Stimulated activated naive CD4-positive, alpha-beta T cell treated with Interleukin-2 at 50 U/mL for 16 hours (primary cell): ENCODE results near the gene SNAI3.
A peak's percentile ranks its signal among the peaks of the same experiment; 100 is the strongest.

ENCODE experiments used
- DNase-seq: peaks from one replicate; lab custom pipeline; 2025; lab: John Stamatoyannopoulos, UW

SNAI3 gene

DNA sequence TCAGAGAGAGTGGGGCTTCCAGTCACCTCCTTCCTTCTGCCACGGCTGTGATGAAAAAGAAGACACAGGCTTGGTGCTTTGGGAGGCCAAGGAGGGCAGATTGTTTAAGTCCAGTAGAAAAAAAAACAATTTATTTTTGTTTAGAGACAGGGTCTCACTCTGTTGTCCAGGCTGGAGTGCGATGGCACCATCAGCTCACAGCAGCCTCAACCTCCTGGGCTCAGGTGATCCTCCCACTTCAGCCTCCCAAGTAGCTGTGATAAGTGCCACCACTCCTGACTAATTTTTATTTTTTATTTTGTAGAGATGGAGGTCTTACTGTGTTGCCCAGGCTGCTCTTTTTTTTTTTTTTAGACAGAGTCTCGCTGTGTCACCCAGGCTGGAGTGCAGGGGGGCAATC is 20.7 kb downstream of the SNAI3 start:
- no peak for DNase-seq

DNA sequence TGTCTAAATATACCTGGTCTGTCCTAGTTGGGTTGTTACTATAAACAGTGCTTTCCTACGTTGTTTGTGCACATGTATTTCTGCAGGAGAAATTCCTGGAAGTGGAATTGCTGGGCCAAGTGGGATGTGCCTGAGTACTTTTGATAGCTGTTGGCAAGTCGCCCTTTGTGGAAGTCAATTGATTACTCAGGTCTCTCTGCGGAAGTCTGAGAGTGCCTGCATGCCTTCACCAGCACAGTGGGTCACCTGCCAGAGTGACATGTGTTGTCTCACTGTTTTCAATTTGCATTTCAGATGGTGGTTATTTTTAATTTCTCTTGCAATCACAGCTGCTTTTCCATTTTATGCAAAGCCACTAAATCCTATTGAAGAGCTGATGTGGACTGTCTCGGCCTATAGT is 21.2 kb downstream of the SNAI3 start:
- no peak for DNase-seq

DNA sequence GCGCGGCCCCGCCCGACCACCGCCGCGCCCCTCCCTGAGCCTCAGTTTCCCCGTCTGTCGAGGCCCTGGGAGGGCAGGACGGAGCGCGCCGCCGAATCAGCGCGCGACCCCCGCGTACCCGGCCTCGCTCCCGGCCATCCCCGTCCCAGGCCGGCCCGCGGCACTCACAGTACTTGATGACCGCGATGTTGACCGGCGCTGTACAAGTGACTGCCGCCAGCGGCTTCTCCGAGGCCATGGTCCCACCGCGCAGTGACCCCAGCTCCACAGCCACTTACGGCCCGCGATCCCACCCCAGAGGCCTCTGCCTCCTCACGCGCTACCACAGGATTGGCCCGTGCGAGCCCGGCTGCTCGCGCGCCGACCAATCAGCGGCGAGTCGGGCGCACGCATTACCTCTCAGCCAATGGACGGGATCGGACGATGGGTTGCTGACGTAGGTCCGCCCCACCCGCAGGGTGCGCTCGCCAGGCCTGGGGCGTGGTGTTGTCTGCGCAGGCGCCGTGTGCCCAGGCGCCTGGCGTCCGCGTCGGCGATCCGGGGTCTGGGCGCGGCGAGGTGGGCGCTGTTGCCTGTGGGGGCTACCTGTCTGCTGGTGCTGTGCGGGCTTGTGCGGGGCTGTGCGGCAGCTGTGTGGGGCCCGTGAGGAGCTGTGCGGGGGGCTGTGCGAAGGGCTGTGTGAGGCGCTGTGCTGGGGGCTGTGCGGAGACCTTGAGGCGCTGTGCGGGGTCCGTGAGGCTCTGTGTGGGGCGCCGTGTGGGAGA is 23.3 kb downstream of the SNAI3 start, which contains the start of gene MVD:
Gene MVD (minus strand): TSS at position 249 of the 764 bp plus-strand sequence. CDS start 11 bp downstream, at position 238.
- DNase-seq: peak; percentile 94

DNA sequence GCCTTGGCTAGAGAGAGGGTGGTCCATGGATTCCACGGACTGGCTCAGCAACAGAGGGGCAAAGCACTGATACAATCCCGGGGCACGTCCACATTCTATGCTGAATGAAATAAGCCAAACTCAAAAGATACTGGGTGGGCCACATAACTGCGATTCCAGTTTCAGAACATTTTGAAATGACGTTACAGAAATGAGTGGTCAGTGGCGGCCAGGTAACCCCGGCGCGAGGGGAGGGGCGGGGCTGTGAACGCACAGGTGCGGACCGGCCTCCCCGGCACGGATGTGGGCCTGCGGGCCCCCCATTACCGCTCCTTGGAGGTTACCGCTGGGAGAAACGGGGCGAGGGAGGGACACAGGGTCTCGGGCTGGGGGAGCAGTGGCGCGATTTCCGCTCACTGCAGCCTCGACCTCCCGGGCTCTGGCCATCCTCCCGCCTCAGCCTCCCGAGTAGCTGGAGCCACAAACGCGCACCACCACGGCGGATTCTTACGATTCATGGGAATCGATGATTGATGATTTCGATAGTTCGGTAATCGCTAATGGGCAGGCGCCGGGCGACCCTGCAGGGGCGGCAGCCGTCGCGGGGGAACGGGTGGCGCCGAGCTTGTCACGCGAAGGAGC is 24.0 kb downstream of the SNAI3 start:
- peak; percentile 18 for DNase-seq

DNA sequence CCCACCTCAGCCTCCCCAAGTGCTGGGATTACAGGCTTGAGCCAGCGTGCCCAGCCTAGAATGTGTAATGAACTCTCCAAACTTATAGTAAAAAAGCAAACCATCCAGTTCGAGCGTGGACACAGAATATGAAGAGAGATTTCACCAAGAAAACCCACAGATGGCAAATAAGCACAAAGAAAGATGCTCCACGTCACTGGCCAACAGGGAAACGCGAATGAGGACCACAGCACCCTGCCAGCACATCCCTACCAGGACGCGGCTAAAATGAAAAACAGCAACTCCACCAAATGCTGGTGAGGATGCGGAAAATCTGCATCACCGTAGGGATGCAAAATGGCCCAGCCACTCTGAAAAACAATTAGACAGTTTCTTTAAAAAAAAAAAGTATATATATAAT is 24.8 kb downstream of the SNAI3 start:
- no peak for DNase-seq

DNA sequence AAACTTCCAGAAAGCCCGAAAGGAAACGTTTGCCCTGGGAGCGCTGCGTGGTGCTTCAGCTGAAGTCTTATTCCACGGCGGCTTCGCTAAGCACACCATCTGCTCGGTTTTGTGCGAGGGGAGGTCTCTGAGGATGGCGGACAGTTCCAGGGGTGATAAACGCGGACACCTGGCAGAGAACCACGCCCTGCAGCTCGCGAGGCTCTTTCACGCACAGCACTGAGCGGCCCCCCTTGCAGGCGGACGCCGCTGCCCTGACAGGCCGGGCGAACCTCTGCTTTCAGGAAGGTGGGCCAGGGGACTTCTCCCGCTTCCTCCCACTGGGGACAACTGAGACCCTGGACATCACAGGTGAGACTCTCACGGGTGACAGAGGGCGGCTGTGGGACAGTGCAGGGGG is 27.1 kb downstream of the SNAI3 start:
- DNase-seq: no peak

DNA sequence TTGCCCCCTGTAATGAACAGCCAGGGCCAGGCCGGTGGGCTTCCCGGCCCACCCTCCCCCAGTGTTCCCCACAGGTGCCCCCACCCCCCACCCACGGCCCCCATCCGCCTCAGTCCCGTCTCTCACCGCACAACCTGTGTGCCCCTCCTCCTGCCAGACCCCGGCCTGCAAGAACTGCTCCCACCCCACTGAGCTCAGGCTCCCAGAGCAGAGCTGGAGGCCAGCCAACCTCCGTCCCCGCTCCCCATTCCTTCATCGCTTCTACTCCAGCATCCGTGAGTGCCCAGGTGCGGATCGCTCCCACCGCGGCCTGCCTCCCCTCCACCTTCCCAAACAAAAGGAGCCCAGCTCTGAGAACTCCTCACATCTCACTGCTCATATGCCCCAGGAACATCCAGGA is 27.6 kb downstream of the SNAI3 start:
- no peak for DNase-seq

DNA sequence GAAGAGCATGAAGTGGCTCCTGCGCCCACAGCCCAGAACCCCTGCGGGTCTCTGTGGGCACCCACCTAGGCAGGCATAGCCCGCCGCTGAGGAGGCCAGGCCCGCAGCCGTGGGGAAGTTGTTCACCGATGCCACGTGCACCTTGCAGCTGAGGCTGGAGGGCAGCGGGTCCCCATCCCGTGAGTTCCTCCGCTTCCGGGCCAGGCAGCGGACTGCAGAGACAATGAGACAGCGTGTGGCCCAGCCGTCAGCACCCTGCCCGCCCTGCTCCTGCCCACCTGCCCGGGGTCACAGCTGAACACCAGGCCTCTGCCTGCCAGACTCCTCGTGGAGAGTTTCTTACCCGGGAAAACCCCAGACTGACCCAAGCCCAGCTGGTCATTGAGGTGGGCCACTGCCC is 28.9 kb downstream of the SNAI3 start:
- DNase-seq: no peak

DNA sequence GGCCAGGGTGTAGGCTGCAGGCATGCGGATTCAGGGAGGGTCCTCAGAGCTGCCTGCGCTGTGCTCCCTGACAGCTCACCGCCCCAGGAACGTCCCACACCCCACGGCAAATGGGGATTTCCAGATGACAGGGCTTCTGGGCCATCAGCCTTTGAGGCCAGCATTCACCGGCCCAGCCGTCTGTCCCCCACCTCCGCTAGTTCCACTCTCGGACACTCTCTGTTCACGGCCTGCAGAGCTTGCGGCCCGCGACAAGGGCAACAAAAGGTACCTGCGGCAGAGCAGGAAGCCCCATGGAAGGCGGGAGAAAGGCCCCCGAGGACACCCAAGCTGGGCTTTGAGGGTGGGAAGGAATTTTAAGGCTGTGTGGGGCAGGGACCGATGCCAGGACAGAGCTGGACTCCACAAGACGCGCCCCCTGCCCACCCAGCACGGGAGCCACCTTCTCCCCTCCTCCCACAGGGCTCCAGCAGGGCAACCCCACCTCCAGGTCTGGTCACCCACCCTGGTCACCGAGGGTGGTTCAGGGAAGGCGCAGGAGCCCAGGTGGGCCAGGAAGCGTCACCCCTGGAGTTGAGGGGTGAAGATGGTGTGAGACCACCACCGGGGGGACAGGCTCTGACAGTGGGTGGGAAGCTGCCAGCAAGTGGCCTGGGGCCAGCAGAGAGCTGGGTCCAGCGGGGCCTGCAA is 29.9 kb downstream of the SNAI3 start:
- no peak for DNase-seq

DNA sequence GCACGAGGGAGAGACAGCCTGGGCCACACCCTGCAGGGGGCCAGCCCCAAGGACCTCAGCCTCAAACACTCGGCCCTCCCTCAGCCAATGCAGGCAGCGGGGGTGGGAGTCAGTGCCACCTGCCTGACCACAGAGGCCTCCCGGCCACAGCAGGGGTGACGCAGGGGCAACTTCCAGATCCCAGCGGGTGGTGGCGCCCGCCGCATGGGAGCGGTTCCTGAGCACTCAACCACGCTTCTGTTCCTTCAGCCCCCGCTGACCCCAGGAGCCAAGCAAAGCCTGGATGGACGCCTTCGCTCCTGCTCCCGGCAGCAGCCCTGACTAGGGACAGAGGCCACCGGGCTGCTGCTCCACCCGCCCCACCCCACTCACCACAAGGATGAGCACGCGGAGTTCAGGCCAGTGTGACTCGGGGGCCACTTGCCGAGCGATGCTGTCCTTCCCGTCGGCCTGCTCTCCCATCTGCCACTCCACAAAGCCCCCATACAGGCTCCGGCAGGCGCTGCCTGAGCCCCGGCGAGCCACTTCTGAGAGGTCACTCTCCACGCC is 30.5 kb downstream of the SNAI3 start:
- no peak for DNase-seq

DNA sequence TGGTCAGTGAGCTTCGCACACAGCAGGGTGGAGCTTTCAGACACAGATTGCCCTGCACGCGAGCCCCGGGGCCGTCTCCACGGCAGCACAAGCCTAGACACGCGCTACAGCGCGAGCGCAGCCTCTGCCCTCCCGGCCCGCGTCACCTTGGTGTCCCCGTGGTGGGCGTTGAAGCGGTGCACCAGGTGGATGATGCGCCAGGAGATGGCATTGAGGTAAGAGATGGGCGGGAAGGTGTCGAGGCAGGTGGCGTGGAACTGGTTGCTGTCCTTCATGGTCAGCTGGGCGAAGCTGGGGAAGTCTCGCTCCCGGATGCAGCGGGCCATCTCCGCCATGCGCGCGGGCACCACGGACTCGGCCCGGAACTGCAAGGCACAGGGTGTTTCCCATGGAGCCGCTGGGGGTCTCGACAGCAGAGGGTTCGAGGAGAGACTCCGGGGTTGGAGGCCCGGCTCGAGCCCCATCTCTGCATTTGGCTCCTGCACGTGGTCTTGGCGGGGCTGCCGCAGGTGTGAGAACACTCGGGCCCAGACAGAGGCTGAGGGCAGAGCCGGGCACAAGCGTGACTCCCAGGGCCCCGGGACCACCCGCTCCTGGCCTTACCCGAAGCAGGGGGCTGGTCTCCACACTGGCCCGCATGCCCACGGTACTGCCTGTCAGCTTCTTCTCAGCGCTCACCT is 31.1 kb downstream of the SNAI3 start:
- DNase-seq: no peak

DNA sequence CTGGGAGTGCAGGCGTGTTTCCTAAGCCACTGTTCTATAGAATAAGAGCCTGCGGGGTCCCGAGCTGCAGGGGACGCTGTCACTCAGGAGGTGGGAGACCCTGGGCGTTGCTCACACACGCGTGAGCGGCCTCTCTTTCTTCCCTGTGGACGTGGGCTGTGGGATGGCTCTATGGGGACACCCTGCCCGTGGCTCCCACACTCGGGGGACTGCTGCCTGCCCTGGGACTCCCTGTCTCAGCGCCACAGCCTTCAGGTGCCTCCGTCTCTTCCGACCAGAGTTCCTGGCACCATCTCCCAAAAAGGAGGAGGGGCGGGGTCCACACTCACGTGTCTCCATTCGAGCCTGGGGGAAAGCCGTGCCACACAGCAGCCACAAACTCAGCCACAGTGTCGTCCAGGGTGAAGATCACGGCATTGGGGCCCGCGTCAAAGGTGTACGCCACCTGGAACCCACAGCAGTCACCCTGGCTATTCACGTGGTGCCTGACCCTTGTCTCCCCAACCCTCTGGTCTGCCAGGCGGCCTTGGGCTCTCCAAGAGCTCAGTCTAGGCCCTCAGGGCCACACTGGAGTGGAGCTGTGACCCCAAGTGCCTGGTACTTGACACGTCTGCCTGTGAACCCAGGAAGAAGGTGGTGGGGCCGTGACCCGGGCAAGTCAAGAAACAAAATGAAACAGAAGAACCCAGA is 31.8 kb downstream of the SNAI3 start:
- DNase-seq: no peak

DNA sequence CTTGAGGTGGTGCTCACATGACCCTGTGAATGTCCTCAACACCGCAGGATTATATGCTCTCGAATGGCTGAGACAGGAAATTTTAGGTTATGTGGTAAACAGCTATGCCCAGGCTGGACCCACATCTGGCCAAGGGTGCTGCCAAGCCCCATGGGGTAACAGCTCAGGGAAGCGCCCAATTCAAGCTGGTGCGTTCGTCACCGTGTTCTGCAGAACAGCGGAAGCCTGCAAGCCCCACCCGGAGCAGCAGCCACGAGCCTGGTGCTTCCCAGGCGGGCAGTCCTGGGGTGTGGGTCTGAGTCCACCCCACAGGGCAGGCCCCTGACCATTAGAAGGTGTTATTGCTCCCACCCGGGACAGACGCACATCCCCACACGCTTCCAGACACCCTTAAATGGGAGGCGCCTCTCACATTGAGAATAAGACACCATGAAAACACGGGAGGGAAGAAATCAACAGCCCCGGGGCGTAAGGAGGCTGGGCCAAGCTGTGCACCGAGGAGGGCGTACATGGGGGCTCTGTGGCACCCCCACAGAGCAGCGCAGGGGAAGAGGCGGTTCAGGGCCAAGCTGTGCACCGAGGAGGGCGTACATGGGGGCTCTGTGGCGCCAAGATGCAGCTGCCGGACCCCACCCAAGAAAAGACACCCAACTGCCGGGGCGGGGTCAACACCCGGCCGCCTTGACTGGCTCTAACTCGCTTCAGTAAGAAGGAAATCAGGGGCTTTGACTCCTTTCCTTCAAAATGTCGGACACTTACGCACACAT is 32.5 kb downstream of the SNAI3 start:
- DNase-seq: no peak

DNA sequence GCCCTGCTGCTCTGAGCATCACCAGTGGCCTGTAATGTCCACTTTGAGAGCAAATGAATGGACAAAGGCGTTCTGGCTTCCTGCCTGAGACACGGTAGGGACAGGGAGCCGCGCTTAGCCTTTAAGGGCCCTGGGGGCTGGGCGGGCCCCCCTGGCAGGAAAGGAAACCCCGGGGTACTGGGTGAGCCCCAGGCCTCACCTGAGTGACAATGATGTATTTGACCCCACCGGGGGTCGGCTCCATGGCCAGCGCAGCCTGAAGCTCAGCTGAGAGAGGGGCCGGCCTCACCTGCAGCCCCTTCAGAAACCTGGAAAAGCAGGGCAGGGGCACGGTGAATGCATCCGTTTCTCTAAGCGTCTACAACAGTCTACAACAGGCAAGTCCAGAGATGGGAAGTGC is 33.2 kb downstream of the SNAI3 start:
- DNase-seq: no peak

DNA sequence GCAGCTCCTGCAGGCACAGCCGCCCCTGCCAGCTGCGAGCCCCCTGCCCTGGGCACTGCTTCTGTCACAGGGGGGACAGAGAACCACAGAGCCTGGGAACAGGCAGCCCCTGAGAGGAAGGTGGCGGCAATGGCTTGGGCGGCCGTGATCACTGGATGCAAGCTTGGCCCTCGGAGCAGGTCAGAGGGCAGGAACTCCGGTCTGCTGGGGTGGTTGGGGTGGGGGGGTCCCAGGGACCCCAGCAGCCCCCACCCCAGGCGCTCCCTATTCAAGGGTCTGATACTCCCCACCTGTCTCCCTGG is 33.6 kb downstream of the SNAI3 start:
- no peak for DNase-seq

DNA sequence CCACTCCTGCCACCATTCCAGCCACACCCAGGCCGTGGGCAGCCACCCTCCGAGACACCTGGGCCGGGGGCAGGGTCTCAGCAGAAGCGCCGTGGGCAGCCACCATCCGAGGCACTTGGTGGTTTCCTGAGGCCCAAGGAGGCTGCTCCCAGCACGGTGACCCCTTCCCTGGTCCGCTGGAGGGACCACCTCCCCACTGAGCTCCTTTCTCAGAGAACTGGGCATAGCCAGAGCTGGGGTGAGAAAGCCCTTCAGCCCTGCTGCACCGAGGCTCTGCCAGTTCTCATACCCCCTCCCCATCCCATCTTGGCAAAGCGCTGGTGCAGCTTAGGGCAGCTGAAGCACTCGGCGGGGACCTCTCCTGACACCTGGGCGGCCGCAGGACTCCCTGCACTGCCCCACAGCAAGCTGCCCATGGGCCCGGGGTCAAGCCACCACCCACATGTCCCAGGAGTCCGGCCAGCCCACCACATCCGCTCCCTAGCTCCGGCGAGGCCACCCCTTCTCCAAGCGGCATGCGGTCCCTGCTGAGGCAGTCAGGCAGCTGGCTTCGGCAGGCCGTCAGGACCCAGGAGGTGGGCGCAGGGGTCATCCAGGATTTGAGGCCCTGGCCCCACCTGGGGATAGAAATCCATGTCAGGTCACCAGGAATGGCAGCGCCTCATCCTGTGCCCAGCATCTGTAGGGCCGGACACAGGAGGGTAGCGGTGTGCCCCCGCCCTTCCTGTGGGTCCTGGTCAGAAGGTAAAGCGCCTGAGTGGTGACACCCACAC is 34.1 kb downstream of the SNAI3 start:
- no peak for DNase-seq

DNA sequence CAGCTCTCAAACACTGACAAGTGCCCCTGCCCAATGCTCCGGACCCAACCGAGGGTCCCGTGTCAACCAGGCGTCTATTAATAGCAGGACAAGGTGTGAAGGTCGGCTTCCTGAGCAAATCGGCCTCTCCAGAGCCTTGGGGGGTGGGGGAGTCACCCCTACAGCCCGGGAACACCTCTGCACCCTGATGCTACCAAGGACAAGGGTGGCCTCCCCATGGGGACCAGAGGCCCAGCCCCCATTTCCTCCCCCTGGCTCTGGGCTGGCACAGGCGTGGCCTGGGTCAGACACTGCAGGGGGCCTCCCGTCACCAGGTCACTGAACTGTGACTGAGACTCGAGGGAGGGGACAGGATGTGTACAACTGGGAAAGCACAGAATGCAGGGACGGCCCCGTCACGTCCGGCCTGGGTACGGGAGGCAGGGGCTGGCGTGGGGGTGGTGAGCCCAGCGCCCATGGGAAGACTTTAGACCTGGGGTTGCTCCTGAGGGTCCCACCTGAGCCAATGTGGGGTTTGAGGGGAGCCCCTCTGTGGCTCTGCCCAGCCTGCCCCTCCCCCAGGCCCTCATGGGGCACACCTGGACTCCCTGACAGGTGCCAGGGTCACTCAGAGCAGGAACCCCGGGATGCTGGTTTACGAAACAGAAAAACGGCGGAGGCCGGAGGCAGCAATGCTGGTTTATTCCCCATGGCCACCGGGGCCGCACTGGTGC is 34.9 kb downstream of the SNAI3 start:
- DNase-seq: peak; percentile 63

DNA sequence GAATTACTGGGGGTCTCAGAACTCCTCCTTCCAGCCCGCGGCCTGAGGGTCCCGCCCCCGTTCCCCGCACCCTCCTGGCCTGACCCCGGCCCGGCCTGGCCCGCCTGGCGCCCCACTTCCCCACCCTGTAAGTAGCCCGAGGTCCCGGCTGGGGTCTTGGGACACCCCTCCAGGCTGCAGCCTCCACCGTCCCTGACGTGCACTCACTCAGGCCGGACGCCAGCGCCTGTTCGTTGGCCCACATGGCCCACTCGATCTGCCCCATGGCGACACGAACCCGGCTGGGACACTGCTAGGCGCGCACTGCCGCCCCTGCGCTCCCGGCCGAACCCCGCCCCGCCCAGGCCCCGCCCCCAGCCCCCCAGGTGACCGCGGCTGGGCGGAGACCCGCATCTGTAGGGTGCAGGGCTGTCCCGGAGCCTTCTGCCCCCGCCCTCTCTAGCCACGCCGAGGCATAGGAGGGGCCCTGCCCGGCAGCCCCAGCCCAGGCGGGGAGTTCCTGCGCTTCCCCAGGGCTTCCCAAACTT is 35.5 kb downstream of the SNAI3 start, which contains the start of gene CYBA:
Gene CYBA (minus strand): TSS at position 305 of the 527 bp plus-strand sequence. CDS start 40 bp downstream, at position 265.
- peak; percentile 78 for DNase-seq
